ENCODE data around the gene SFMBT2.

GRCh38 chr10:7153750-7154149 is 257.1 kb downstream of the SFMBT2 start:
- TF ChIP-seq TAF1 (IDR thresholded peaks at IDR 0.05; ENCODE audit: borderline replicate concordance, low read depth, low read length) (no peak), POLR2AphosphoS5 (IDR thresholded peaks at IDR 0.05; ENCODE audit: low read depth, low read length) (no peak), POLR2A (IDR thresholded peaks at IDR 0.05; ENCODE audit: low read depth, low read length) (no peak)

Data from GM12892 (cell line).